ENCODE measurements around the gene PUM1.
A peak's percentile ranks its signal among the peaks of the same experiment; 100 is the strongest.
"Not testable (repeated sequence)": the region's sequence is repeated elsewhere in the genome, so short reads cannot be mapped to it uniquely, and the experiment has no call there.

The PUM1 gene

DNA sequence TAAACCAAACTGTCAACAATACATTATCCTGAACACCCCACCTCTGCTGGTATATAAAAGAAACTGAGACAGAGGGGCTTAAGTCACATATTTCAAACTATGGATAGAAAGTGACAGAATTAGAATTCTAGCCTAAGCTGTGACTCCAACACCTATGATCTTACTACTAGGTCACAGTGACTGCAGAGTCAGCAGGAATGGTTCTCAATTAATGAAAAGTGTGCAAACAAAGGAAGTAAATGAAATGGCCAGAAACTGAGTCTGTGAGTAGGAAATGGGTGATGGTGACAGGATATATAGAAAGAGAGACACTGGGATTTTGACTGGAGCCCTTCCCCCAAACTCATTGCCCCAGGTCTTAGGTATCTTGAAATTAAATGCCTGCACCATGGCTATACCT lies 118.3 kb downstream of the PUM1 start:
- no peak overlapping the region for H3K27ac ChIP-seq
- H3K4me3 ChIP-seq = no peak overlapping the region

DNA sequence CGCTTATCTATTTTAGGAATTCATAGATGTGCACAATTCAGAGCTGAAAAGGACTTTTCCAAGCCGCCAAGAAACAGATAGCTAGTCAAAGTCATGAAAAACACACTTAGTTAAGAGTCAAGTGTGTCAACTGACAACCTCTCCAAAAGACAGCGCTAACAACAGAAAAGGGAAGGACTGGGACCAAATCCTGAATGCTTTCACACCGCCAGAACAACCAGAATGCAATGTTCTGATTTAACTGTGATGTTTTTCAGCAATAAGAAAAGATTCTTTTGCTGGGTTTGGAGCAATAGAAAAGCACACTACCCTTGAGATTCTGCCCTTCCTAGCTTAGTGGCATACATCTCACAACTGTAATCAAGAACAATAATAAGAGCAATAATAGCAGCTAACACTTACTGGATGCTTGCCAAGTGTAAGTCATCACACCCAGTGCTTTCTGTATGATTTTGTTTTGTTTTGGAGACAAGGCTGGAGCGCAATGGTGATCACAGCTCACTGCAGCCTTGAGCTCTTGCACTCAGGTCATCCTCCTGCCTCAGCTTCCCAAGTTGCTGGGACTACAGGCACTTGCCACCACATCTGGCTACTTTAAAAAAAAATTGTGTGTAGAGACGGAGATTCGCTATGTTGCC lies 123.1 kb downstream of the PUM1 start:
- Histone ChIP-seq H3K27ac (no peak overlapping the region), H3K4me3 (no peak overlapping the region)

GRCh38 chr1:30940541-30940940 lies 125.0 kb downstream of the PUM1 start:
- Histone ChIP-seq H3K4me3 (no peak overlapping the region), H3K27ac (no peak overlapping the region)

GRCh38 chr1:30936541-30937171 lies 128.9 kb downstream of the PUM1 start:
- H3K4me3 ChIP-seq = no peak overlapping the region
- H3K27ac ChIP-seq = no peak overlapping the region

- not testable (repeated sequence) for H3K4me3 ChIP-seq, H3K27ac ChIP-seq
Observed at GRCh38 chr1:30935758-30936157, 129.8 kb downstream of the PUM1 start.

GRCh38 chr1:30934613-30935012 lies 130.9 kb downstream of the PUM1 start:
- peak overlapping the region in 5 of 21 experiments; percentile 3 to 35 (median 23) for H3K27ac ChIP-seq

GRCh38 chr1:30933874-30934252 lies 131.7 kb downstream of the PUM1 start:
- Histone ChIP-seq H3K27ac (peak overlapping the region in 1 of 21 experiments; percentile 29), H3K4me3 (no peak overlapping the region)

More at GRCh38 chr1:30934613-30935012, 130.9 kb downstream of the PUM1 start:
- no peak overlapping the region for H3K4me3 ChIP-seq

DNA sequence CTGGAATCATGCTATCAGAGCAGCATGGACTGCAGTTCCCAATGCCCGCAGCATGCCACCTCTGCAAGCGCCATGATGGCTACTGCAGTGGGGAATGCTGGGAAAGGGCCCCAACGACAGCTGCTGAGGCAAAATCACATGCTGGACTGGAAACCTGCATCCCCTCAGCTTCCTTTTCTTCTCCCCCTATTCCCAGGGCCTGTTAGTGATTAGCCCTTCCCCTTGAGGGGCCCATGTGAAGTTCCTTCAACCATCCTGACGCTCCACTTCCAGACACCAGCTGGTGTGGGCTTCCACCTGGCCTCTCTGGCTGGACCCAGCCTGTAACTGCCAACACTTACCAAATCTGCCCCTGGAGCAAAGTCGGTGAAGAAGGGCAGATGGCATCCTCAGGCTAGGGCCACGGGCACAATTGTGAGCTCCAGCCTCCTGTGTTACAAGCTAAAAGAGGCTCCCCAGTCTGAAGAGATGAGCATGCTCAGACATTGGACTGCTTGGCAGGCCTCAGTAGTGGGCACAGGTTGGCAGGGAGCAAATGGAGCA lies 134.8 kb downstream of the PUM1 start:
- H3K4me3 ChIP-seq = no peak overlapping the region
- H3K27ac ChIP-seq = peak overlapping the region in 1 of 21 experiments; percentile 65

- Histone ChIP-seq H3K4me3 (no peak overlapping the region), H3K27ac (peak overlapping the region in 1 of 21 experiments; percentile 7)
Observed at GRCh38 chr1:30929944-30930525, 135.5 kb downstream of the PUM1 start.

DNA sequence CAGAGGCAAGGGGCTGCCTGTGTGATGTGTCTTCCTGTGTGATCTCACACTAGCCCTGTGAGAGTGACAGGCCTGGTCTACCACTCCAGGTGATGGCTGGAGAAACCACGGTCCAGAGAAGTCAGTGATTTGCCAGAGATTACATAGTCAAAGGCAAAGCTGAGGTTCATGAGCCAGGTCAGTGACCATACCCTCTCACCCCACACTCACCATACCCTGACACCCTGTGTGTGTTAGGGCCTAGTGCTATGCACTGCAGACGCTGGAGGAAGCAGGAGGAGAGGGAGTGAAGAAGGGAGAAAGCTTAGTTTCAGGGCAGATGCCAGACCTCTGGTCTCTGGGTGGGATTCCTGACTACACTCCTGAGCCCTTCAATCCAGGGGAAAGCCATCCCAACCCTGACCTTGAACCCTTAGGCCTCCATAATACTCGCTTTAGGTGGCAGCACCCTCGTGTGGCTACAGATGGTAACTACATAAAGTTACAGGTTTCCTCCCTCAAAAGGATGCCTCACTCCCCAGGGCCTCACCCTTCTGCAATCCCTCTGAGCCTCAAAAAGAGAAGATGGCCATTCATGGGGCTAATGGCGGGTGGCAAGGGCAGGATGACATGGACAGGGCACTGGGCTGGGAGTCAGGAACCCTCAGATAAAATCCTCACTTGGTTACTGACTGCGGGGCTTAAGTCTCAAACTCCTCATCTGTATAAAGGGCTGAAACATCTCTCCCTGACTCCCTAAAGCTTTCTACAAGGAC lies 136.2 kb downstream of the PUM1 start:
- no peak overlapping the region for H3K4me3 ChIP-seq
- H3K27ac ChIP-seq = peak overlapping the region in 1 of 21 experiments; percentile 7

DNA sequence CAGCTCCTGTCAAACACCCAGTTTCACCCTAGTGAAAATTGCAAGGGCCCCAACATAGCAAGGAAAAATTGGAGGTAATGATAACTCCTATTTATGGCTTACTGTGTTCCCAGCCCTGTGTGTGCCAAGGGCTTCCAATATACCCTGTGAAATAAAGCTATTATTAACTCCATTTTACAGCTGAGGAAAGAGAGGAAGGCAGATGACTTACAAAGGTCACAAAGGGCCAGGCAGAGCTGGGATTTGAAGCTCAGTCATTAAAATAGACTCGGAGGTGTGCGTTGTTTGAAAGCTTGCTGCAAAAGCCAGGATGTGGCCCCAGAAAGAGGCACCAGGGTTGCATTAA lies 136.8 kb downstream of the PUM1 start:
- Histone ChIP-seq H3K27ac (no peak overlapping the region), H3K4me3 (no peak overlapping the region)

- Histone ChIP-seq H3K27ac (no peak overlapping the region), H3K4me3 (no peak overlapping the region)
Observed at GRCh38 chr1:30928171-30928570, 137.3 kb downstream of the PUM1 start.

DNA sequence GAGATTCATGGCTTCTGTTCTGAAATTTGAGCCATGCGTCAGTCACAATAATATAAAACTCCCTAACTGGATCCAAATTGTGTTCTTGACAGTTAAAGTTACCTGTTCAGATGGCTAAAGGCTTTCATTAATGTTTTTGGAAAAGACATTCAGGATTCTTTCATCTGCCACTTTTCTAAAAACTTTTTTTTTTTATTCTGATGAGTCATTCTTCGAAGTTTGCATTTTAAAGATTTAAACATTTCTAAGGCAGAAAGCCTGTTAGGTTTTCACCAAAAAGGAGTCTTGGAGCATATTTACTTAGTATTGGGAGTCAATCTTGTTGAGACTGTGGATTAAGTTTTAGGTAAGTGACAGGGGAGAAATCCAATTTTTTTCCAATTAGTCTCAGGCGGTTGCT lies 138.1 kb downstream of the PUM1 start:
- no peak overlapping the region for H3K27ac ChIP-seq
- H3K4me3 ChIP-seq = no peak overlapping the region

DNA sequence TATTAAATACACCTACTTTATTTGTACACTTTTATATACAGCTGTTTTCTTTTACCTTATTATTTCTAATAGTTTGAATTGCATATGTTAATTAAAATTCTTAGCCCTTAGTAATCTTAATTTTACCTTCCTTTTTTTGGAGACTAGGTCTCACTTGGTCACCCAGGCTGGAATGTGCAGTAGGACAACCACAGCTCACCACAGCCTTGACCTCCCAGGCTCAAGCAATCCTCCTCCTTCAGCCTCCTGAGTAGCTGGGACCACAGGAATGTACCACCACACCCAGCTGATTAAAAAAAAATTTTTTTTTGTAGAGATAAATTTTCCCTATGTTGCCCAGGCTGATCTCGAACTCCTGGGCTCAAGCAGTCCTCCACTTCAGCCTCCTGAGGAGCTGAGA lies 141.9 kb downstream of the PUM1 start:
- Histone ChIP-seq H3K27ac (no peak overlapping the region), H3K4me3 (no peak overlapping the region)

DNA sequence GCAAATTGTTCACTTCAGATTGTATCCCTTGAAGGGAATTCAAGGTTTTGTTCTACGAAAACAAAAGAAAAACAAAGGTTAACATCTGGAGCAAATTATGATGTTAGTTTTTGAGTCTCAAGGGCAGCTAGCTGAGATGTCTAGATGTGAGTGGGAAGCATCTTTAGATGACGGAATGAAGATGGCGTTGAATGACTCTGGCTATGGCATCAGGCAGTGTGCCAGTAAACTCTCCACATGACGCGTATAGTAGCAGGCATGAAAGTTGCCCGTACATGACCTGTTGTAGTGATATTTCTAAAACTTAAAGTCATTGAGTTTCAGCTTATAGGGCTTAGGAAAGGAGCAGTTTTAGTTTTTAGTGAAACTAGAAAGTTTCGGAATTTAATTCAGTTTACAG lies 144.7 kb downstream of the PUM1 start:
- H3K27ac ChIP-seq = no peak overlapping the region
- H3K4me3 ChIP-seq = no peak overlapping the region

- Histone ChIP-seq H3K27ac (peak overlapping the region in 2 of 21 experiments; percentile 8 to 17), H3K4me3 (no peak overlapping the region)
Observed at GRCh38 chr1:30919025-30919881, 146.3 kb downstream of the PUM1 start.

GRCh38 chr1:30916296-30916695 lies 149.2 kb downstream of the PUM1 start:
- Histone ChIP-seq H3K27ac (no peak overlapping the region), H3K4me3 (no peak overlapping the region)

- Histone ChIP-seq H3K4me3 (no peak overlapping the region), H3K27ac (no peak overlapping the region)
Observed at GRCh38 chr1:30915491-30916230, 149.9 kb downstream of the PUM1 start.

- H3K27ac ChIP-seq = peak overlapping the region in 1 of 21 experiments; percentile 1
Observed at GRCh38 chr1:30914931-30915330, 150.6 kb downstream of the PUM1 start.

More at GRCh38 chr1:30914931-30915330, 150.6 kb downstream of the PUM1 start:
- H3K4me3 ChIP-seq = no peak overlapping the region

Data from skin epidermis (tissue), 12 donors.